SK-N-MC (cell line): Measurements from ENCODE around the gene SYPL2.

ENCODE experiments used
- EZH2 ChIP-seq: fragments of 200-600 bp; sonication (generic); IDR thresholded peaks from one replicate; pipeline ENCODE4 v1.6.1; 2017; ENCODE audit warnings: antibody characterized with exemption
- FOXP2 ChIP-seq: optimal IDR thresholded peaks from 2 replicates; pipeline ENCODE3; 2011; ENCODE audit warnings: mild to moderate bottlenecking, moderate library complexity; ENCODE audit not compliant: insufficient read depth; ENCODE audit errors: extremely low read length, control extremely low read depth
- POLR2AphosphoS5 ChIP-seq: IDR thresholded peaks from 2 replicates; pipeline ENCODE4 v1.6.1; 2012; ENCODE audit warnings: mild to moderate bottlenecking, low read depth, low read length, borderline replicate concordance

GRCh38 chr1:109470245-109470644 is 3.9 kb downstream of the SYPL2 start:
- TF ChIP-seq POLR2AphosphoS5: no peak
- no peak for TF ChIP-seq EZH2
- no peak for TF ChIP-seq FOXP2
